ENCODE measurements around the gene ODR4.
"Not testable (repeated sequence)": the region's sequence is repeated elsewhere in the genome, so short reads cannot be mapped to it uniquely, and the experiment has no call there.

The ODR4 gene

DNA sequence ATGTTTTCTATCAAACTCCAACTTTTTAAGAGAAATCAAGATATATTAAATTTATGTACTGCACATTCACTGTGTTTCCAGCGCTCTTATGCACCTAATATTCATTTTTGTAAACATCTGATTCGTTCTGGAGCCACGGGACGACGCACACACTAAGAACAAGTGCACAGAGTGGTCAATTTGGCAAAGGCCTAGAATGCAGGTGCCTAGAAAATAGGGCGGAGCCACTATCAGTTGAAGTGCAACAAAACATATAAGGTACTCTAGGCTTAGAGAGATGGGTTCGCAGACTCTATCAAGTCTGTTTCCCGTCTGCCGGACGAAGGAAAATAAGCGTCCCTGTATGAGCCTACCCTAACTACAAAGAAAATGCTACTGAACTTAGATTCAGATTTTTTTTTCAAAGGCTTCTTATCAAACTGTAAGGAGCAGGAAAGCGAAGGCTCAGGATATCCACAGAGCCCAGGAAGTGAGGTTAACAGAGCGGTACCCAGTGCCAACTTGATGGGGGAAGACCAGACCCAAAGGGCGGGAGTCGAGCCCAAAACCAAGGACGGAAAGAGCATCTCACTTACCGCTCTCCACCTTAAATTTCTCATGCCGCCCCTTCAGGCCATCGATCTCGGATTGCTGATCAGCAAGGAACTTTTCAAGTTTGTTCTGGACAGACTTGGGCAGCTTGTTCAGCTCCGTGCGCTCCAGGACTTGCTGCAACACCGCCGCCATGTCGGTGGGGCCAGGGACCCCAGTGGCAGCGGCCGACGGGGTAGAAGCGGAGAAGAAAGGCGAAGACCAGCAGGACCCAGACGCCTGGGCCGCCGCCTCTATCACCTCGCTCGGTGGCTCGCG lies 1.1 kb upstream of the ODR4 start:
- peak overlapping the region; percentile 87 for H3K4me3 ChIP-seq (replicated peaks; ENCODE audit: low read depth, low read length)
- peak; percentile 26 for DNase-seq (ENCODE audit: low read depth)
- TF ChIP-seq, protein P1, sequence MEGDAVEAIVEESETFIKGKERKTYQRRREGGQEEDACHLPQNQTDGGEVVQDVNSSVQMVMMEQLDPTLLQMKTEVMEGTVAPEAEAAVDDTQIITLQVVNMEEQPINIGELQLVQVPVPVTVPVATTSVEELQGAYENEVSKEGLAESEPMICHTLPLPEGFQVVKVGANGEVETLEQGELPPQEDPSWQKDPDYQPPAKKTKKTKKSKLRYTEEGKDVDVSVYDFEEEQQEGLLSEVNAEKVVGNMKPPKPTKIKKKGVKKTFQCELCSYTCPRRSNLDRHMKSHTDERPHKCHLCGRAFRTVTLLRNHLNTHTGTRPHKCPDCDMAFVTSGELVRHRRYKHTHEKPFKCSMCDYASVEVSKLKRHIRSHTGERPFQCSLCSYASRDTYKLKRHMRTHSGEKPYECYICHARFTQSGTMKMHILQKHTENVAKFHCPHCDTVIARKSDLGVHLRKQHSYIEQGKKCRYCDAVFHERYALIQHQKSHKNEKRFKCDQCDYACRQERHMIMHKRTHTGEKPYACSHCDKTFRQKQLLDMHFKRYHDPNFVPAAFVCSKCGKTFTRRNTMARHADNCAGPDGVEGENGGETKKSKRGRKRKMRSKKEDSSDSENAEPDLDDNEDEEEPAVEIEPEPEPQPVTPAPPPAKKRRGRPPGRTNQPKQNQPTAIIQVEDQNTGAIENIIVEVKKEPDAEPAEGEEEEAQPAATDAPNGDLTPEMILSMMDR (IDR thresholded peaks at IDR 0.05; ENCODE audit: low read length, missing control alignments) = no peak

DNA sequence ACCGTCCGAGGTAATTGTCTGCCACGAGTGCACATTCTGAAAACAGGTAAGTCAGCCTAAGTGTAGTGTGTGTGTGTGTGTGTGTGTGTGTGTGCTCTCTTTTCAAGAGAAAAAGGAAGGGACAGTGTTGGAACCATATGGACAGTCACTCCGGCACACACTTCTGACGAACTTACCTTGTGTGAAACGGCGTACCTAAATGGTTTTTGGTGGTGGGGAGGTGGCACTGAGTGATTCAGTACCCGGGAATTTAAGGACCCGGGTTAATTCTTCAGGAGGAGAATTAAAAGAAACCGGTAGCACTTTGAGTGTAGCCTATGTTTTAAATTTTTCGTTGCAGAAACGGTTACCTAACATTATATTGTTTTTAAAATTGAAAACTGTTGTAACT lies 286 bp downstream of the ODR4 start:
- H3K4me3 ChIP-seq (replicated peaks; ENCODE audit: low read depth, low read length) = peak overlapping the region; percentile 87
- DNase-seq (ENCODE audit: low read depth) = no peak
- TF ChIP-seq, protein P1 (IDR thresholded peaks at IDR 0.05; ENCODE audit: low read length, missing control alignments) = no peak

DNA sequence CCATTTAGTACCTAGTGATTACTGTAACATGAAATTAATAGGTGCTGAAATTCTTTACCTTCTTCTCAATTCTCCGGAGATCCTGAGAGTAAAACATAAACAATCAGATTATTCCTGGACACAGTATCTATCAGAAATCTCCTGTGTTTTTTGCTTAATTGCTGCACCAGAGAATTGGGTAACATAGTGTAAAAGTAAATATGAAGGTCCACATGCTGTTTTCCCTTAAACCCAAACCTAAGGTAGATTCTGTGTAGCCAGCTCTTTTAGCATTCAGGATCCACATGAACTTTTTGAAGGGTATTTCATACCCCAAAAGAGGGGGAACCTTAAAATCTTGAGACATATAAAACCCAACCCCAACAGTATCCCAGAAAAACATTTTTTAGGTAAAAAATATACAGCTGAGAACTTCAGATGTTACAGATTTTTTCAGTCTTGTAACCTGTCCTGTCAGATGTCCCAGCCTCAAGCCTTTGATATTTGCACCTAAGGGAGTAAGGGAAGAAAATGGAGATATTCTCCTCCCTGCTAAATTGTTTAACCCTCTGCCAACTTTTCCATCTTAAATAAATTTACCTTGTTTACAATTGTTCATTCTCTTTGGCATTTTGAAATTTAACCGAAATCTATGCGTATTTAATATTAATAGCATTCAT lies 11.2 kb downstream of the ODR4 start:
- no peak overlapping the region for H3K4me3 ChIP-seq (replicated peaks; ENCODE audit: low read depth, low read length)
- no peak for DNase-seq (ENCODE audit: low read depth)
- TF ChIP-seq, protein P1 (IDR thresholded peaks at IDR 0.05; ENCODE audit: low read length, missing control alignments) = no peak

DNA sequence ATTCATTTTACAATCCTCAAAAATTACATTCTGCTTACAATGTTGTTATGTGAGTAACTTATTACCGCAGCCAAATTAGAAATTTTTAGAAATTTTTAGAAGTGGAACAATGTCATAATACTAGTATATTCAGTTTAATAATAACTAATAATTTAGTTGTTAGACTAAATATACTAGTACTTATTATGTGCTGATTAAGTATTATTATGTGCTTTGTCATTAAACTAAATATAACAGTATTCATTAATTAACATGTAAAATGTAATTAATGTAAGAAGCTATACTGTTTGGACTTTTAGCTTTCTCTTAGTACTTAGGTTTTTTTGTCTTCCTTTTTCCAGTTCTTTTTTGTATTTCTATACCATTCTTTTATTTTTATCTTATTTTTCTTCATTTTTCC lies 15.3 kb downstream of the ODR4 start:
- DNase-seq (ENCODE audit: low read depth) = no peak
- TF ChIP-seq, protein P1 (IDR thresholded peaks at IDR 0.05; ENCODE audit: low read length, missing control alignments) = no peak
- H3K4me3 ChIP-seq (replicated peaks; ENCODE audit: low read depth, low read length) = no peak overlapping the region

DNA sequence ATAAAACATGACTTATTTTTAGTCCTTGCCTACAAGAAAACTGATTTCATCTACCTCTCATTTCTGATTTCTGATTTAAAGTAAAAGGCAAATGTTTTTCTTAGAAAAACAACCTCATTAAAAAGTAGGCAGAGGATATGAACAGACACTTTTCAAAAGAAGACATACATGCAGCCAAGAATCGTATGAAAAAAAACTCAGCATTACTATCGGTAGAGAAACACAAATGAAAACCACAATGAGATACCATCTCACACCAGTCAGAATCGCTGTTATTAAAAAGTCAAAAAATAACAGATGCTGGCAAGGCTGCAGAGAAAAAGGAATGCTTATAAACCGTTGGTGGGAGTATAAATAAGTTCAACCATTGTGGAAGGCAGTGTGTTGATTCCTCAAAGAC lies 16.2 kb downstream of the ODR4 start:
- no peak for DNase-seq (ENCODE audit: low read depth)
- TF ChIP-seq, protein P1 (IDR thresholded peaks at IDR 0.05; ENCODE audit: low read length, missing control alignments) = no peak
- no peak overlapping the region for H3K4me3 ChIP-seq (replicated peaks; ENCODE audit: low read depth, low read length)

DNA sequence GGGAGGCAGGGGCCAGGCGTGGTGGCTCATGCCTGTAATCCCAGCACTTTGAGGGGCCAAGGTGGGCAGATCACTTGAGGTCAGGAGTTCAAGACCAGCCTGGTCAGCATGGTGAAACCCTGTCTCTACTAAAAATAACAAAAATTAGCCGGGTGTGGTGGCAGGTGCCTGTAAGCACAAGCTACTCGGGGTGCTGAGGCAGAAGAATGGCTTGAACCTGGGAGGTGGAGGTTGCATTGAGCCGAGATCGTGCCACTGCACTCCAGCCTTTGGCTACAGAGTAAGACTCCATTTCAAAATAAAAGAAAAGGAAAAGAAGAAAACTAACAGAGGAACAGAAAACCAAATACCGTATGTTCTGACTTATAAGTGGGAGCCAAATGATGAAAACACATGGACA lies 17.1 kb downstream of the ODR4 start:
- H3K4me3 ChIP-seq (replicated peaks; ENCODE audit: low read depth, low read length); DNase-seq (ENCODE audit: low read depth): not testable (repeated sequence)

DNA sequence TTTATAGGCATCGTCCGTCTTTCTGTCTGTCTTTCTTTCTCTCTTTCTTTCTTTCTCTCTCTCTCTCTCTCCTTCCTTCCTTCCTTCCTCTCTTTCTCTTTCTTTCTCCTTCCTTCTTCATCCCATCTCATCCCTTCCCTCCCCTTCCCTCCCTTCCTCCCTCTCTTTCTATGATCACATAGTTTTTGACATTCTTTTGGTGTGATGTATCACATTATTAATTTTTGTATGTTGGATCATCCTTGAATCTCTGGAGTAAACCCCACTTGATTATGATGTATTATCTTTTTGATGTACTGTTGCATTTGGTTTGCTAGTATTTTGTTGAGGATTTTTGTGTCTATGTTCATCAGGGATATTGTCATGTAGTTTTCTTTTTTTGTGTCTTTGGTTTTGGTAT lies 25.8 kb downstream of the ODR4 start:
- DNase-seq (ENCODE audit: low read depth) = not testable (repeated sequence)

DNA sequence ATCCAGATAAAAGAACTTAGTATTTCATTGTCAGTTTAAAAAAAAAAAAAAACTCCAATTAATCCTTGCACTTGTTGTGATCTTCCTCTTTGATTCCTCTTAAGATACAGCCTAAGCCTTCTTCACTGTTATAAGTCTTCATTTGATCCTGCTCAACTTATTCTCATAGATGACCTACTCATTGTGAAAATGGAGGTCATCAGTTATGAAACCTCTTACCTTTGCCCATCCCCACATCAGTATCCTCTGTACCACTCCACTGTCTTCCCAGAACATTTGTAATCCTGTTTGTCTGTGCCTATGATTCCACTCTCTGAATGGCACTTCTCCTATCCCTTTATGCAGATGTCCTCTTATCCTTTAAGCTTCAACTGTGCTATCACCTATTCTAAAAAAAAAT lies 28.0 kb downstream of the ODR4 start:
- no peak overlapping the region for H3K4me3 ChIP-seq (replicated peaks; ENCODE audit: low read depth, low read length)
- TF ChIP-seq, protein P1 (IDR thresholded peaks at IDR 0.05; ENCODE audit: low read length, missing control alignments) = no peak
- no peak for DNase-seq (ENCODE audit: low read depth)

More for the DNA sequence above, 25.8 kb downstream of the ODR4 start:
- not testable (repeated sequence) for H3K4me3 ChIP-seq (replicated peaks; ENCODE audit: low read depth, low read length)
